SHP77 treated with DMSO at 0.1 percent for 48 hours (cell line): ENCODE data around the gene GPC5.

ENCODE experiments used
- DNase-seq: peaks from one replicate; lab custom pipeline; 2025; lab: John Stamatoyannopoulos, UW

The GPC5 gene

GRCh38 chr13:92172191-92172590 lies 773.8 kb downstream of the GPC5 start:
- DNase-seq = no peak

- DNase-seq = no peak
Observed at GRCh38 chr13:92173254-92173653, 774.8 kb downstream of the GPC5 start.

- peak; percentile 90 for DNase-seq
Observed at GRCh38 chr13:92175330-92175729, 776.9 kb downstream of the GPC5 start.

- DNase-seq = no peak
Observed at GRCh38 chr13:92177966-92178365, 779.5 kb downstream of the GPC5 start.

DNA sequence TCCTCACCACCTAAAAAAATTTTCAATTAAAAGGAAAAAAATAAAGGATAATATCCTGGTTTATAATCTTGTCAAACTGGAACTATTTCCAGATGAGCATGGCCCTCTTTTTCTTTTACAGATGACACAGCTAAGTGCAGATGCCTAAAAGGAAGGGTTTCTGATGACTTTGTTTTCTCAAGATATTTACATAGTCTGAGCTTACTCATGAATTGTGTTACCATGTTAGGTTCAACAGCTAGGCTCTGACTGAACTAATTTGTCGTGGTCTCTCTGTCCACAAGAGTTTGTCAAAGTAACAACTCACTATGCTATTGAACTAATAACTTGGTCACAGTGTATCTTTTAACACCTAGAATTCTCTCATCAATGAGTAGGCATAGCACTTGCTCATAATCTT lies 780.8 kb downstream of the GPC5 start:
- no peak for DNase-seq

DNA sequence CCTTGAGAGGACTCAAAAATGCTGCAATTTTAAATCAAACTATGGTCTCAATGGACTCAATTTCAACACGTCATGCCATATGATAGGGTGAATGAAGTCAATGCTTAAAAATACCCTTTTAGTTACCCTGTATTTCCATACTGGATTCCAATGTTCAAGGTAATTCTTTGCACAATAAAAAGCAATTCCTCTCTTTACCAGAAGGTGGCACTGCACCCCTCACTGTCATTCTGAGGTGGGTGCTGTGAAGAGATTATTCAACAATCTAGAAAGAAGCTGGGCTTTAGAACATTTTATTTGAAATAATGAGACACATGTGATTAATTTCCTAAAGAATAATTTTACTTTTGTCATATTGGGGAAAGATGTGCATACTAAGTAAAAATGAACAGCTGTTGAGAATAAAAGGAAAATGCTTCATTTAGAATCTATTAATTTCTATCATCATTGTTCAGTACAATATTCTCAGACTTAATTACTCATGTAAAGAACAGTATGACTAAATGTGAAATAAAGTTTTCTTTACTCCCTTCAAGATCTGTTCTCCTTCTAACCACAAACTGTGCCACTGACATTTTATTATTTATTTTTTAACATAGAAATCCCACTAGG lies 789.1 kb downstream of the GPC5 start:
- DNase-seq = peak; percentile 75

GRCh38 chr13:92188574-92188973 lies 790.2 kb downstream of the GPC5 start:
- no peak for DNase-seq

- peak; percentile 69 for DNase-seq
Observed at GRCh38 chr13:92196591-92197256, 798.3 kb downstream of the GPC5 start.

- DNase-seq = no peak
Observed at GRCh38 chr13:92197669-92198068, 799.2 kb downstream of the GPC5 start.

DNA sequence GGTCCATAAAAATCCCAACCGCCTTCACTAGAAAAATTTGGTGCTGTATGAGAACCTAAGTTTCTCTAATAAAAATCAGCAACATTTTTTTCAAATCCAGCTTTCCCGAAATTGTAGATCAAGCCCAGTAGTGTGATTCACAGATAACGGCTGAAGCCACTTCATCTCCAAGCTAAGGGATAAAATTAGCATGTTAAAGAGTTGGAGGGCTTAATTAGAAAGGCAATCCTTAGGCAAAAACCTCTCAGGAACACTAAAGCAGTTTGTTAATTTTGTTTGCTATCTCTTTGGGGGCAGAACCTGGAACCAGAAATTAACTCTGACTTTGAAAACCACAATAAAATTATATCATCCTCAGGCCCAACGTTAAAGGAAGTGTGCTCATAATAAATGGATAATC lies 820.2 kb downstream of the GPC5 start:
- DNase-seq = no peak

DNA sequence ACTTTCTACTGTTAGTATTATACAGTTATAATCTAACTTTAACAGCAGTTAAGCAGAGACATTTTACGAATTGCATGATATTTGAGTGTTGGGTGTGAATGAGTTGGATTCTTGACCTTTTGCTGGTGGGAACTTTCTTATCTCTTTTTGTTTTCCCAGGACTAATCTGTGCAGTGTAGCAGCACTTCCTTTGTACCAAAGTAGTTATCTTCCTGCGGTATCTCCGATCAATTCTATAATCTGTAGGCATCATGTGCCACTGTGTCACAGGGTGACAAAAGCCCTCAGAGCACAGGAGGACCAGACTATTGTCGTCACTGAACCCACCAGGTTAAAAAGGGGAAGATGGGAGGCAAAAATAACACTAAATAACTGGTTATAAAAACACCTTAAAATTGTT lies 823.5 kb downstream of the GPC5 start:
- no peak for DNase-seq

DNA sequence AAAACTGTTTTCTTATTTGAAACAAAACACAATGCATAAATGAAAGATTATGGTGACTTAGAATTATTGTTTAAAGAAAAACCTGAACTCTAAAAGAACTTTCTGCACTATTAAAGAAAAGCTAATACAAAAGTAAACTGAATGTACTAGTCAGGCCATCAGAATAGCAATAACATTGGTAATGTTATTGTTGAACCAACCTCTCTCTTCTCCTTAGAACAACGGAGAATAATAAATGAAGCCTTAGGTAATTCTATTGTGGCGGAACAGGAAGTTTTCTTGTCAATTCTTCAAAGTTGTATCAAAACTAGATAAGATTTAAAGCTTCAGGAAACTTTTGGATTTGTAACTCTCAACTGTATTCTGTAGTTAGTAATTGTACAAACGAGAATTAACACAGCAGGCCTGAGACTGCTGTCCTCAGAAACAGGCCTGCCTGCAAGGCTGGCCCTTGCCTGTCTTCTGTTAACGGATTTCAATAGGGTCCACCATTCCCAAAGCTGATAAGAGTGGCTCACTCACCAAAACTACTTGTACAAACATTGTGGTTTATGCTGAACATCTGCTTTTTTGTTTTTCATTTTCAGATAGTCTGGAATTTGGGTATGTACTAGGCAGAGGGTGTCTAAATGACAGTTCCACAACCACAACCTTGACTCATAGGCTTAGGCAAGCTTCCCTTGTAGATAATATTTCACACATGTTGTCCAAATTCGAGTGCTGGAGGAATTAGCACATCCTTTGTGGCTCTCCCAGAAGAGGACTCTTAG lies 825.8 kb downstream of the GPC5 start:
- no peak for DNase-seq

DNA sequence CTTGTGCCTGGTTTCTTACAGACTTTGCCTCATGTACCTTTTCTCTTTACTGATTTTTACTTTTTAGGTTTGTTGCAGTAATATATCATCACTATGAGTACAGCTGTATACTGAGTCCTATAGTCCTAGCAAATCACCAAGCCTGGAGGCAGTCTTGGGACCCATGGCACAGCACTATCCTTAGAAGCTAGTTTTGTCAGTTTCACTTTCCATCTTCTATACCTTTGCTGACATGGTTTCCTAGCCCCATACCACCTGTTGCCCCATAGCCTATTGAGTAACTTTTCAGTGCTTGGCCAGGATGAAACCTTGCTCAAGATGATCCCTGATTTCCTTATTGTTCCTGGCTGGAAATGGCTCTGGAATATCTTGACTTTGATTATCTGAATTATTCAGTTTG lies 826.4 kb downstream of the GPC5 start:
- DNase-seq = no peak

- DNase-seq = no peak
Observed at GRCh38 chr13:92225861-92226260, 827.4 kb downstream of the GPC5 start.

DNA sequence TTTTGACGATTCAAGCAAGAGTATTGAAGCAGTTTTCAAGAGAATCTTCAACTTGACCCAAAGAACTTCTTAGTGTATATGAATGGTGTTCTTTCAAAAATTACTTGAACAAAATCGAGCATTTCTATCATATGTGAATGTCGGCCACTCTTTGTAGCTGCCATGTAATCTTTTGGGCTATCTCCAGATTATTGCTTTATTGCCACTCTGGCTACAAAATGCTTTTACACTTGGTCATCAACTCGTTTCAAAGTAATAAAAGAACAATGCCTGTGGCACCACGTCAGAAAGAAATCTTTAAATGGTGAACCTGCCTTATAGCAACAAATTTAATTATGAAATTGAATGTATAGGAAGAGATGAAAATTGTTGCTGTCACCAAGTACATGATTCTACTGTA lies 834.5 kb downstream of the GPC5 start:
- no peak for DNase-seq

- DNase-seq = no peak
Observed at GRCh38 chr13:92251671-92252210, 853.3 kb downstream of the GPC5 start.

GRCh38 chr13:92255526-92255925 lies 857.1 kb downstream of the GPC5 start:
- DNase-seq = no peak

GRCh38 chr13:92256211-92256610 lies 857.8 kb downstream of the GPC5 start:
- DNase-seq = no peak

- DNase-seq = no peak
Observed at GRCh38 chr13:92259046-92259445, 860.6 kb downstream of the GPC5 start.

GRCh38 chr13:92259523-92259922 lies 861.1 kb downstream of the GPC5 start:
- DNase-seq = no peak

- DNase-seq = no peak
Observed at GRCh38 chr13:92260363-92260762, 861.9 kb downstream of the GPC5 start.

DNA sequence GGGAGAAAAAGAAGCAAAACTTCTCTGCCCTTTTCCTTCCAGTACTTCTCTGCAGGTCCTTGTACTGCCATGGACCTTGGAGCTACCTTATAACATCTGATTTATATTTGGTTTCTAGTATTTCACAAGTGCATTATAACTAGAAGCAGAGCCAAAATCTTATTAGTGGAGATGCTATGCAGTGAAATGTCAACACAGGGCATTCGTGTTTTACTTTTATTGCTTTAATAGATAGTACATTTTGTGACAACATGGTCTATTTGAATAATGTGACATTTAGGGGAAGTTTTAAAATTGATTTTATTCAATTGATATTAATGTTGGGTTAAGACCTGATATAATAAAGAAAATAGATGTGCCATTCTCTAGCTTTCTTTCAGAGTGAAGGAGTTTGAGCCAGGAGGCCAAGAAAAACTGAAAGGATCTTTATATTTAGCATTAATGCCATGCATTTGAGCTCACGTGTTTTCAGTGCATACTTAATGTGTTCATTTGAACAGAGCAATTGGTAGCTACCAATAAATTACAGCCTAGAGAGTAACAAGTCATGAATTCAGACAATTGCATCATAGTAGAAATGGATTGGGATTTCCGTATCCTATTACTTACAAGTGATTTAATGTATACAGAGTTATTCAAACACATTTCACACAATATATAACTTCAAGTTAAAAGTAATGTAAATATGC lies 863.8 kb downstream of the GPC5 start:
- DNase-seq = no peak
